Esophagus muscularis mucosa (tissue), 2 donors: Measurements from ENCODE around the gene CCDC196.

Experiments
- POLR2A ChIP-seq: fragments of 450-650 bp; IDR thresholded peaks from one replicate; pipeline ENCODE4 v1.6.1; 2017; ENCODE audit warnings: antibody characterized with exemption, moderate library complexity, mild to moderate bottlenecking, low read depth
- POLR2AphosphoS5 ChIP-seq, 2 donors: sonication (generic); formaldehyde crosslinking; IDR thresholded peaks; one replicate each; pipeline ENCODE4 v1.6.1; 2017; ENCODE audit warnings: antibody characterized with exemption in 2 of 2

DNA sequence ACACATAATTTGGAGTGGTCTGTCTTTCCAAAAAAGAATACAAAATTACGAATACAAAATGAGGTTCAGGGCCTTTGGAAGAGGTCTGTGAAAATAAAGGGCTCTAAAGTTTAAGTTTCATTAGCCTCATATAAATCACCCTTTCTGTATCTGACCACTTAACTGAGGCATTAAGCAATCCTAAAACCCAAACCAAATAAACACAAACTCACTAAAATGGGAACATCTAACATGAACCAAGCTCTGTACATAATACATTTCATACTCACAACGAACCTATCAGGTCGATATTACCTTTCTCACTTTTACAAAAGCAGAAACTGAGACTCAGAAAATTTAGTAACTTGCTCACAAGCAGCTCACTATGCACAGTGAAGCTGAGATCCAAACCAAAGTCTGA lies 1.1 kb upstream of the CCDC196 start:
- TF ChIP-seq POLR2AphosphoS5 (IDR thresholded peaks at IDR 0.05): no peak
- TF ChIP-seq POLR2A: no peak
